Measurements from ENCODE around the gene PKHD1.

Gene PKHD1

DNA sequence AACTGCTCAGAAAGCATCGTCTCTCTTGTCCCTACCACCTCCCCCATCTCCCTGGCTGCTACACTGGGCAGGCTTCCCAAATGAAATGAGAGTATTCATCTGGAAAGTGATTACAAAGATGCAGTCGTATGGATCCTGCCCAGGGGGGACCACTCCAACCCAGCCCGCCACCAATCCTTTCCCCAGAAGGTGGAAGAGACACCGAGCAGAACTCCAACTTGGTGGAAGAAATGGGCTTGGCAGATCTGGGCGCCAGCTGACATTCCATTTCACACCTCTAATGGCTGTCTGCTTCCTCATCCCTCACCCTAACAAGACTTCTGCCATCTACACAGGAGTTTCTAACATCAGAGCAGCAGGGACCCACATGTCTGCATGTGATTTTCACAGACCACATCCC is 12.7 kb downstream of the PKHD1 start:
- TF ChIP-seq PKNOX1 (IDR thresholded peaks at IDR 0.05), result no peak
- TF ChIP-seq BHLHE40 (IDR thresholded peaks at IDR 0.05; ENCODE audit: borderline replicate concordance), result no peak
- no peak for TF ChIP-seq CTBP1 (IDR thresholded peaks at IDR 0.05; ENCODE audit: borderline replicate concordance)
- TF ChIP-seq SUZ12 (IDR thresholded peaks at IDR 0.05), result no peak
- TF ChIP-seq ZNF384 (IDR thresholded peaks at IDR 0.05), result no peak
- no peak for TF ChIP-seq L3MBTL2 (conservative IDR thresholded peaks at IDR 0.05)
- TF ChIP-seq SP1 (IDR thresholded peaks at IDR 0.05), result no peak
- TF ChIP-seq FOXK2 (IDR thresholded peaks at IDR 0.05), result no peak
- no peak for TF ChIP-seq HDGF (IDR thresholded peaks at IDR 0.05; ENCODE audit: borderline replicate concordance)
- TF ChIP-seq NFRKB (IDR thresholded peaks at IDR 0.05), result no peak
- no peak for TF ChIP-seq FOXA1 (IDR thresholded peaks at IDR 0.05)
- no peak for TF ChIP-seq LEF1 (IDR thresholded peaks at IDR 0.05; ENCODE audit: borderline replicate concordance)
- TF ChIP-seq FOXM1 (IDR thresholded peaks at IDR 0.05; ENCODE audit: borderline replicate concordance), result no peak
- TF ChIP-seq ARNT (IDR thresholded peaks at IDR 0.05), result no peak
- TF ChIP-seq ELF4 (IDR thresholded peaks at IDR 0.05), result no peak
- no peak for TF ChIP-seq TARDBP (IDR thresholded peaks at IDR 0.05)
- DNase-seq (ENCODE audit: extremely low spot score), result no peak
- POLR2A ChIA-PET, result no interaction called here
- CTCF ChIA-PET, result no interaction called here

GRCh38 chr6:52074155-52074554 is 13.3 kb downstream of the PKHD1 start:
- ChIA-PET POLR2A (no interaction called here), CTCF (no interaction called here)
- no peak for DNase-seq (ENCODE audit: extremely low spot score)
- TF ChIP-seq BHLHE40 (IDR thresholded peaks at IDR 0.05; ENCODE audit: borderline replicate concordance), result no peak
- TF ChIP-seq NFRKB (IDR thresholded peaks at IDR 0.05), result no peak
- no peak for TF ChIP-seq SP1 (IDR thresholded peaks at IDR 0.05)
- no peak for TF ChIP-seq ZNF384 (IDR thresholded peaks at IDR 0.05)
- TF ChIP-seq ARNT (IDR thresholded peaks at IDR 0.05), result no peak
- TF ChIP-seq FOXM1 (IDR thresholded peaks at IDR 0.05; ENCODE audit: borderline replicate concordance), result no peak
- TF ChIP-seq L3MBTL2 (conservative IDR thresholded peaks at IDR 0.05), result no peak
- no peak for TF ChIP-seq HDGF (IDR thresholded peaks at IDR 0.05; ENCODE audit: borderline replicate concordance)
- no peak for TF ChIP-seq ELF4 (IDR thresholded peaks at IDR 0.05)
- no peak for TF ChIP-seq LEF1 (IDR thresholded peaks at IDR 0.05; ENCODE audit: borderline replicate concordance)
- no peak for TF ChIP-seq FOXK2 (IDR thresholded peaks at IDR 0.05)
- TF ChIP-seq FOXA1 (IDR thresholded peaks at IDR 0.05), result no peak
- TF ChIP-seq PKNOX1 (IDR thresholded peaks at IDR 0.05), result no peak

GRCh38 chr6:52065621-52066020 is 21.8 kb downstream of the PKHD1 start:
- TF ChIP-seq ARNT (IDR thresholded peaks at IDR 0.05) (no peak), LEF1 (IDR thresholded peaks at IDR 0.05; ENCODE audit: borderline replicate concordance) (no peak), FOXA1 (IDR thresholded peaks at IDR 0.05) (no peak), PKNOX1 (IDR thresholded peaks at IDR 0.05) (no peak), SP1 (IDR thresholded peaks at IDR 0.05) (no peak), TARDBP (IDR thresholded peaks at IDR 0.05) (no peak), FOXK2 (IDR thresholded peaks at IDR 0.05) (no peak), L3MBTL2 (conservative IDR thresholded peaks at IDR 0.05) (no peak), SUZ12 (IDR thresholded peaks at IDR 0.05) (no peak), CTBP1 (IDR thresholded peaks at IDR 0.05; ENCODE audit: borderline replicate concordance) (no peak), ELF4 (IDR thresholded peaks at IDR 0.05) (no peak), BHLHE40 (IDR thresholded peaks at IDR 0.05; ENCODE audit: borderline replicate concordance) (no peak), ZNF384 (IDR thresholded peaks at IDR 0.05) (no peak)

GRCh38 chr6:52063584-52064344 is 23.6 kb downstream of the PKHD1 start:
- ChIA-PET POLR2A (no interaction called here), CTCF (interaction anchor here (0.7 to 1.3 kb wide), 2 partner anchors 14 to 53 kb away, joined by 3 to 7 read pairs; no protein-coding TSS in a partner anchor)
- TF ChIP-seq FOXK2 (IDR thresholded peaks at IDR 0.05) (no peak), L3MBTL2 (conservative IDR thresholded peaks at IDR 0.05) (no peak), ZNF384 (IDR thresholded peaks at IDR 0.05) (no peak), BHLHE40 (IDR thresholded peaks at IDR 0.05; ENCODE audit: borderline replicate concordance) (no peak), NFRKB (IDR thresholded peaks at IDR 0.05) (no peak), HDGF (IDR thresholded peaks at IDR 0.05; ENCODE audit: borderline replicate concordance) (no peak), TARDBP (IDR thresholded peaks at IDR 0.05) (no peak), SUZ12 (IDR thresholded peaks at IDR 0.05) (no peak), FOXA1 (IDR thresholded peaks at IDR 0.05) (no peak), PKNOX1 (IDR thresholded peaks at IDR 0.05) (no peak), SP1 (IDR thresholded peaks at IDR 0.05) (no peak)
- peak; percentile 60 for DNase-seq (ENCODE audit: extremely low spot score)

More at GRCh38 chr6:52065621-52066020, 21.8 kb downstream of the PKHD1 start:
- ChIA-PET POLR2A (no interaction called here), CTCF (no interaction called here)
- DNase-seq (ENCODE audit: extremely low spot score), result no peak

DNA sequence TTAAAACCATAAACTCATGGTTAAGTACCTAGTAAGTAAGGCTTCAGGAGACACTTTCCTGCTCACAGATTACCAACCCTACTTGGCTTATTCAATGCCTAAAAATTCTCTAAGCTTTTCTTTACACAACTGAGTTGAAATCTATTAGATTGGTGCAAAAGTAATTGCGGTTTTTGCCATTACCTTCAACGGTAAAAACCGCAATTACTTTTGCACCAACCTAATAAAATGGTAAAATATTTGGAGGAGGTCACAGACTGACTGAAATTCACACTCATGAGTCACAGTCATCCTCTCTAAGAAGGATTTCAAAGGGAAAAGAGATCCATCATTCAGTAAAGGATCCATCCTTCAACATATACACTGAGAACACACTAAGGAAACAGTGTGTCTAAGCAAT is 25.9 kb downstream of the PKHD1 start:
- ChIA-PET CTCF (interaction anchor here (1.7 kb wide), 1 partner anchor 12 kb away, joined by 6 read pairs; no protein-coding TSS in a partner anchor), POLR2A (no interaction called here)
- DNase-seq (ENCODE audit: extremely low spot score), result no peak
- TF ChIP-seq ARNT (IDR thresholded peaks at IDR 0.05), result no peak
- TF ChIP-seq SUZ12 (IDR thresholded peaks at IDR 0.05), result no peak
- peak; percentile 87 for TF ChIP-seq ELF4 (IDR thresholded peaks at IDR 0.05)
- no peak for TF ChIP-seq L3MBTL2 (conservative IDR thresholded peaks at IDR 0.05)
- no peak for TF ChIP-seq TARDBP (IDR thresholded peaks at IDR 0.05)
- no peak for TF ChIP-seq FOXK2 (IDR thresholded peaks at IDR 0.05)
- no peak for TF ChIP-seq PKNOX1 (IDR thresholded peaks at IDR 0.05)
